ENCODE data around the gene BRIP1. TPM values are rescaled to one million over a fixed set of nuclear protein-coding genes. Genes with fewer than 3 reads are reported as not detected.

The BRIP1 gene
- total and polyA plus RNA-seq, 2 donors (not counting 1 experiment from before 2014, with no cell fraction given) = 4.0 to 8.1 TPM

- Histone ChIP-seq H4K20me1 (ENCODE audit: control insufficient read depth, extremely low read depth, insufficient read depth, low read length) (no peaks in the 10 kb centered on the region), H3K9me3 (ENCODE audit: control insufficient read depth, insufficient read depth, low read depth, low read length) (no peaks in the 10 kb centered on the region), H3K27me3 (ENCODE audit: control insufficient read depth, insufficient read depth, low read length) (no peaks in the 10 kb centered on the region), H3K9ac (ENCODE audit: insufficient read depth, low read length) (no peak overlapping the region), H3K4me3 (replicated peaks in 1 of 4; ENCODE audit: control extremely low read depth in 1 of 4, insufficient read depth in 1 of 4, low read depth in 3 of 4, low read length in 4 of 4) (no peak overlapping the region), H3K79me2 (ENCODE audit: control insufficient read depth, insufficient read depth, low read length) (no peaks in the 10 kb centered on the region), H2AFZ (ENCODE audit: low read length) (no peak overlapping the region), H3K4me2 (ENCODE audit: extremely low read depth, insufficient read depth, low read length) (no peak overlapping the region), H3K4me1 (ENCODE audit: control insufficient read depth, extremely low read depth, insufficient read depth, low read length) (no peaks in the 10 kb centered on the region), H3K36me3 (ENCODE audit: control insufficient read depth, insufficient read depth, low read length) (no peaks in the 10 kb centered on the region), H3K27ac (ENCODE audit: insufficient read depth, low read length) (no peak overlapping the region)
- peak in 1 of 2 donors; percentile 13 for DNase-seq (ENCODE audit: low read depth in 2 of 2)
- no peak for TF ChIP-seq CTCF (conservative IDR thresholded peaks at IDR 0.05 in 1 of 2, IDR thresholded peaks at IDR 0.05 in 1 of 2; ENCODE audit: low read depth in 1 of 2, low read length in 2 of 2)
- no peak for TF ChIP-seq EZH2 (IDR thresholded peaks at IDR 0.05; ENCODE audit: low read length, missing control alignments)
Observed at GRCh38 chr17:61700252-61700651, 163.1 kb downstream of the BRIP1 start.

GRCh38 chr17:61699694-61700093 is 163.6 kb downstream of the BRIP1 start:
- H3K4me3 ChIP-seq (replicated peaks in 1 of 4; ENCODE audit: control extremely low read depth in 1 of 4, insufficient read depth in 1 of 4, low read depth in 3 of 4, low read length in 4 of 4) = no peak overlapping the region
- no peak overlapping the region for H3K9ac ChIP-seq (ENCODE audit: insufficient read depth, low read length)
- TF ChIP-seq CTCF (conservative IDR thresholded peaks at IDR 0.05 in 1 of 2, IDR thresholded peaks at IDR 0.05 in 1 of 2; ENCODE audit: low read depth in 1 of 2, low read length in 2 of 2) (no peak), EZH2 (IDR thresholded peaks at IDR 0.05; ENCODE audit: low read length, missing control alignments) (no peak)
- no peaks in the 10 kb centered on the region for H3K27me3 ChIP-seq (ENCODE audit: control insufficient read depth, insufficient read depth, low read length)
- no peak overlapping the region for H3K4me2 ChIP-seq (ENCODE audit: extremely low read depth, insufficient read depth, low read length)
- no peaks in the 10 kb centered on the region for H3K4me1 ChIP-seq (ENCODE audit: control insufficient read depth, extremely low read depth, insufficient read depth, low read length)
- no peaks in the 10 kb centered on the region for H3K36me3 ChIP-seq (ENCODE audit: control insufficient read depth, insufficient read depth, low read length)
- DNase-seq (ENCODE audit: low read depth in 2 of 2) = no peak
- no peak overlapping the region for H3K27ac ChIP-seq (ENCODE audit: insufficient read depth, low read length)
- H3K9me3 ChIP-seq (ENCODE audit: control insufficient read depth, insufficient read depth, low read depth, low read length) = no peaks in the 10 kb centered on the region
- no peaks in the 10 kb centered on the region for H4K20me1 ChIP-seq (ENCODE audit: control insufficient read depth, extremely low read depth, insufficient read depth, low read length)
- no peak overlapping the region for H2AFZ ChIP-seq (ENCODE audit: low read length)
- no peaks in the 10 kb centered on the region for H3K79me2 ChIP-seq (ENCODE audit: control insufficient read depth, insufficient read depth, low read length)

- H3K4me2 ChIP-seq (ENCODE audit: extremely low read depth, insufficient read depth, low read length) = no peak overlapping the region
- no peaks in the 10 kb centered on the region for H3K36me3 ChIP-seq (ENCODE audit: control insufficient read depth, insufficient read depth, low read length)
- DNase-seq (ENCODE audit: low read depth in 2 of 2) = no peak
Observed at GRCh38 chr17:61699032-61699431, 164.3 kb downstream of the BRIP1 start.

More at GRCh38 chr17:61699032-61699431, 164.3 kb downstream of the BRIP1 start:
- Histone ChIP-seq H3K79me2 (ENCODE audit: control insufficient read depth, insufficient read depth, low read length) (no peaks in the 10 kb centered on the region), H3K27ac (ENCODE audit: insufficient read depth, low read length) (no peak overlapping the region), H3K9me3 (ENCODE audit: control insufficient read depth, insufficient read depth, low read depth, low read length) (no peaks in the 10 kb centered on the region), H3K4me1 (ENCODE audit: control insufficient read depth, extremely low read depth, insufficient read depth, low read length) (no peaks in the 10 kb centered on the region), H3K4me3 (replicated peaks in 1 of 4; ENCODE audit: control extremely low read depth in 1 of 4, insufficient read depth in 1 of 4, low read depth in 3 of 4, low read length in 4 of 4) (no peak overlapping the region), H3K27me3 (ENCODE audit: control insufficient read depth, insufficient read depth, low read length) (no peaks in the 10 kb centered on the region), H4K20me1 (ENCODE audit: control insufficient read depth, extremely low read depth, insufficient read depth, low read length) (no peaks in the 10 kb centered on the region), H2AFZ (ENCODE audit: low read length) (no peak overlapping the region), H3K9ac (ENCODE audit: insufficient read depth, low read length) (no peak overlapping the region)
- TF ChIP-seq EZH2 (IDR thresholded peaks at IDR 0.05; ENCODE audit: low read length, missing control alignments) (no peak), CTCF (conservative IDR thresholded peaks at IDR 0.05 in 1 of 2, IDR thresholded peaks at IDR 0.05 in 1 of 2; ENCODE audit: low read depth in 1 of 2, low read length in 2 of 2) (no peak)
